HepG2 (cell line): Measurements from ENCODE around the gene DUT. TPM values are rescaled to one million over a fixed set of nuclear protein-coding genes. Genes with fewer than 3 reads are reported as not detected.

Experiments used
- ATAC-seq: fragments of 200-7000 bp; cut with Tn5 transposase; 3 replicates; pipeline ENCODE4 v1.9.1; 2020; ENCODE audit warnings: mild to moderate bottlenecking, moderate library complexity
- BruUV-seq: library from RNA; stranded (reverse); fragments of 400-500 nt; replicated peaks from 2 replicates; lab custom pipeline; 2021; lab: Mats Ljungman, UMichigan
- CTCF ChIA-PET: fragments of 300-600 bp; formaldehyde crosslinking; extraction: SDS; loops from one replicate; lab custom pipeline; 2021; ENCODE audit warnings: low total read pairs, inconsistent platforms, low intra/inter-chr PET ratio; lab: Yijun Ruan, JAX
- POLR2A ChIA-PET: fragments of 350-600 bp; sonication (Branson Sonifier 250); formaldehyde crosslinking; loops from one replicate; lab custom pipeline; 2020; ENCODE audit warnings: antibody characterized with exemption, inconsistent platforms; lab: Yijun Ruan, JAX
- DNase-seq: peaks from one replicate; pipeline ENCODE4 v3.0.0-alpha.2; 2015; ENCODE audit warnings: low spot score
- FAIRE-seq: peaks from 3 replicates; lab custom pipeline; 2011; peaks lifted over from hg19 to GRCh38; lab: Jason Lieb, UNC
- H2AFZ ChIP-seq: one replicate; pipeline ENCODE4 v1.6.1; 2011; ENCODE audit warnings: low read length, inconsistent platforms
- H3K27ac ChIP-seq: fragments of 300-600 bp; 3 replicates; pipeline ENCODE4 v1.8.0; 2011; ENCODE audit warnings: mixed run types, mild to moderate bottlenecking, mixed read lengths, low read length, inconsistent platforms; ENCODE audit not compliant: insufficient read depth; ENCODE audit errors: extremely low read length
- H3K27me3 ChIP-seq, 2 experiments: fragments of 200-600 bp in 1 of 2; 2 replicates in 1 of 2; 3 replicates in 1 of 2; pipeline versions ENCODE4 v1.6.0 to v1.8.0; 2011; ENCODE audit warnings: low read length in 2 of 2, mild to moderate bottlenecking in 2 of 2, moderate library complexity in 2 of 2, inconsistent platforms in 1 of 2; ENCODE audit not compliant: insufficient read depth in 2 of 2, control insufficient read depth in 1 of 2
- H3K36me3 ChIP-seq, 2 experiments: fragments of 200-600 bp in 1 of 2; replicated peaks in 1 of 2; 2 replicates in 1 of 2; 3 replicates in 1 of 2; pipeline versions ENCODE4 v1.5.1 to v1.8.0; 2011; ENCODE audit warnings: low read length in 2 of 2, inconsistent platforms in 1 of 2; ENCODE audit not compliant: insufficient read depth in 2 of 2, control insufficient read depth in 1 of 2
- H3K4me1 ChIP-seq: 2 replicates; pipeline ENCODE4 v1.5.1; 2012; ENCODE audit warnings: low read length, inconsistent platforms; ENCODE audit not compliant: insufficient read depth
- H3K4me2 ChIP-seq: 2 replicates; pipeline ENCODE4 v1.6.0; 2011; ENCODE audit warnings: low read depth, low read length, inconsistent platforms
- H3K4me3 ChIP-seq, 3 experiments: fragments of 200-600 bp in 1 of 3; sonication (generic), shearing (Covaris generic) in 1 of 3; replicated peaks in 1 of 3; 2 replicates each; pipeline ENCODE4 v1.5.1; 2011 to 2016; ENCODE audit warnings: low read length in 3 of 3, inconsistent platforms in 2 of 3, low read depth in 2 of 3, mild to moderate bottlenecking in 2 of 3, control low read depth in 1 of 3, mixed read lengths in 1 of 3; ENCODE audit not compliant: insufficient read depth in 1 of 3
- H3K79me2 ChIP-seq: one replicate; pipeline ENCODE4 v1.6.1; 2011; ENCODE audit warnings: low read length, inconsistent platforms; ENCODE audit not compliant: insufficient read depth
- H3K9ac ChIP-seq: 2 replicates; pipeline ENCODE4 v1.6.0; 2011; ENCODE audit warnings: mild to moderate bottlenecking, low read depth, low read length, inconsistent platforms; ENCODE audit not compliant: insufficient read depth
- H3K9me3 ChIP-seq: 2 replicates; pipeline ENCODE4 v1.5.1; 2012; ENCODE audit warnings: mild to moderate bottlenecking, low read length
- H4K20me1 ChIP-seq: 2 replicates; pipeline ENCODE4 v1.6.0; 2011; ENCODE audit warnings: inconsistent platforms, mild to moderate bottlenecking, low read length, moderate library complexity; ENCODE audit not compliant: insufficient read depth
- CREM ChIP-seq, 2 experiments: sonication (generic) in 1 of 2; formaldehyde crosslinking in 1 of 2; IDR thresholded peaks; 2 replicates each; pipeline versions ENCODE4 v1.4.0 to v1.6.1; 2016 to 2020; ENCODE audit warnings: antibody characterized with exemption in 1 of 2, mild to moderate bottlenecking in 1 of 2, missing genetic modification reagents in 1 of 2
- ELF3 ChIP-seq: IDR thresholded peaks from 2 replicates; pipeline ENCODE4 v1.6.1; 2016; ENCODE audit warnings: missing genetic modification reagents, missing compliant biosample characterization
- TMF1 ChIP-seq: sonication (generic); formaldehyde crosslinking; IDR thresholded peaks from 2 replicates; pipeline ENCODE4 v1.8.1; 2022; ENCODE audit warnings: low read depth, missing genetic modification reagents
- ZNF512 ChIP-seq: sonication (generic); formaldehyde crosslinking; IDR thresholded peaks from 2 replicates; pipeline ENCODE4 v1.4.0; 2020; ENCODE audit warnings: mild to moderate bottlenecking, missing genetic modification reagents
- ZNF704 ChIP-seq: sonication (generic); formaldehyde crosslinking; IDR thresholded peaks from 2 replicates; pipeline ENCODE4 v1.8.1; 2023; ENCODE audit warnings: mild to moderate bottlenecking, inconsistent platforms, moderate library complexity, missing genetic modification reagents, borderline replicate concordance
- WGBS: methylation state at CpG from one replicate; pipeline ENCODE4 v1.1.6; 2017; ENCODE audit warnings: low lambda C conversion rate; 5-methylcytosine and 5-hydroxymethylcytosine counted together
- in situ Hi-C: cut with HindIII; loops from 2 replicates; pipeline ENCODE4 v1.10.0; 2017; ENCODE audit warnings: low pct_unique_long_range_greater_than_20kb; ENCODE audit not compliant: extremely low pct_ligation_motif_present
- intact Hi-C: fragments of 100-400 bp; cut with micrococcal nuclease; formaldehyde crosslinking; loops from one replicate; pipeline ENCODE4 v1.10.0; 2022; ENCODE audit not compliant: unreplicated experiment
- polyA plus RNA-seq, 8 experiments: library from polyadenylated mRNA; depleted of rRNA in 3 of 8; stranded (reverse) in 7 of 8; unstranded in 1 of 8; fragments of >200 nt; fragmentation: Illumina TruSeq in 4 of 8; extraction: Trizol in 4 of 8; gene quantifications; 2 replicates each; pipeline versions ENCODE4 v1.2.1 to v1.2.3, GENCODE V29; 2011 to 2016; ENCODE audit warnings: low read depth in 4 of 8, missing spikeins in 1 of 8, mixed read lengths in 1 of 8; ENCODE audit not compliant: insufficient read depth in 1 of 8
- total RNA-seq, 5 experiments: library from RNA; depleted of rRNA; stranded (reverse); fragments of >200 nt; fragmentation: Illumina TruSeq; extraction: Trizol; gene quantifications; 2 replicates each; pipeline ENCODE4 v1.2.3, GENCODE V29; 2016; ENCODE audit warnings: low read depth in 1 of 5
- TF ChIP-seq, protein P1 (sequence below): sonication (generic); formaldehyde crosslinking; IDR thresholded peaks from 2 replicates; pipeline ENCODE4 v1.4.0; 2020; ENCODE audit warnings: missing genetic modification reagents

Gene DUT
- total and polyA plus RNA-seq, 2 of the 13 experiments (the other 11 are each of a cell fraction or from before 2014, with no cell fraction given), result 36.7 to 131 TPM

GRCh38 chr15:48370460-48370859, 39.2 kb downstream of the DUT start:
- Histone ChIP-seq H3K4me3 (no peak overlapping the region), H4K20me1 (no peaks in the 10 kb centered on the region), H3K36me3 (no peaks in the 10 kb centered on the region), H3K27me3 (no peaks in the 10 kb centered on the region; a peak in 1 of 5 replicates), H3K79me2 (no peaks in the 10 kb centered on the region), H3K9me3 (no peaks in the 10 kb centered on the region), H3K4me1 (no peaks in the 10 kb centered on the region), H3K4me2 (no peak overlapping the region), H3K27ac (no peak overlapping the region), H2AFZ (no peak overlapping the region), H3K9ac (no peak overlapping the region)
- ChIA-PET CTCF (no interaction called here), POLR2A (no interaction called here)
- in situ Hi-C loops (loop anchor here (25.0 kb wide), 1 partner anchor 467 kb away; no protein-coding TSS in a partner anchor), intact Hi-C loops (no loop called here)
- WGBS, result 0% methylated on average over 3 of the region's 3 CpGs
- FAIRE-seq (no peak), DNase-seq (no peak), ATAC-seq (no peak)
- no TSS peak for BruUV-seq
- TF ChIP-seq, protein P1, sequence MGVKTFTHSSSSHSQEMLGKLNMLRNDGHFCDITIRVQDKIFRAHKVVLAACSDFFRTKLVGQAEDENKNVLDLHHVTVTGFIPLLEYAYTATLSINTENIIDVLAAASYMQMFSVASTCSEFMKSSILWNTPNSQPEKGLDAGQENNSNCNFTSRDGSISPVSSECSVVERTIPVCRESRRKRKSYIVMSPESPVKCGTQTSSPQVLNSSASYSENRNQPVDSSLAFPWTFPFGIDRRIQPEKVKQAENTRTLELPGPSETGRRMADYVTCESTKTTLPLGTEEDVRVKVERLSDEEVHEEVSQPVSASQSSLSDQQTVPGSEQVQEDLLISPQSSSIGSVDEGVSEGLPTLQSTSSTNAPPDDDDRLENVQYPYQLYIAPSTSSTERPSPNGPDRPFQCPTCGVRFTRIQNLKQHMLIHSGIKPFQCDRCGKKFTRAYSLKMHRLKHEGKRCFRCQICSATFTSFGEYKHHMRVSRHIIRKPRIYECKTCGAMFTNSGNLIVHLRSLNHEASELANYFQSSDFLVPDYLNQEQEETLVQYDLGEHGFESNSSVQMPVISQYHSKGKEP, result no peak
- TF ChIP-seq TMF1, result no peak

- H3K27me3 ChIP-seq, result no peaks in the 10 kb centered on the region; a peak in 1 of 5 replicates
- no peak for FAIRE-seq
- no peaks in the 10 kb centered on the region for H3K79me2 ChIP-seq
- no peak overlapping the region for H2AFZ ChIP-seq
- ATAC-seq, result no peak
- DNase-seq, result no peak
- 0% methylated on average over 2 of the region's 2 CpGs for WGBS
- in situ Hi-C loops, result loop anchor here (25.0 kb wide), 1 partner anchor 466 kb away; no protein-coding TSS in a partner anchor
- BruUV-seq, result no TSS peak
- no peak for TF ChIP-seq ELF3 (CRISPR knock-in tag)
- TF ChIP-seq ZNF704, result no peak
- TF ChIP-seq CREM (IDR thresholded peaks at IDR 0.05), result no peak
- TF ChIP-seq CREM (CRISPR knock-in tag; IDR thresholded peaks at IDR 0.05), result no peak
- TF ChIP-seq ZNF512 (CRISPR knock-in tag), result no peak
- TF ChIP-seq, all 625 proteins: peak for 0
- intact Hi-C loops, result no loop called here
- CTCF ChIA-PET, result no interaction called here
- Histone ChIP-seq H3K36me3 (no peaks in the 10 kb centered on the region), H4K20me1 (no peaks in the 10 kb centered on the region), H3K27ac (no peak overlapping the region), H3K9ac (no peak overlapping the region), H3K4me2 (no peak overlapping the region), H3K9me3 (no peaks in the 10 kb centered on the region), H3K4me1 (no peaks in the 10 kb centered on the region), H3K4me3 (no peak overlapping the region)
- POLR2A ChIA-PET, result no interaction called here
Observed at GRCh38 chr15:48371550-48371949, 40.3 kb downstream of the DUT start.
